HG03521 (cell line): ENCODE measurements around the gene SLC12A7.

ENCODE experiments used
- ATAC-seq: cut with Tn5 transposase; IDR thresholded peaks from one replicate; pipeline ENCODE4 v1.9.1; 2021; ENCODE audit warnings: mild to moderate bottlenecking, moderate library complexity; ENCODE audit not compliant: unreplicated experiment

Gene SLC12A7

DNA sequence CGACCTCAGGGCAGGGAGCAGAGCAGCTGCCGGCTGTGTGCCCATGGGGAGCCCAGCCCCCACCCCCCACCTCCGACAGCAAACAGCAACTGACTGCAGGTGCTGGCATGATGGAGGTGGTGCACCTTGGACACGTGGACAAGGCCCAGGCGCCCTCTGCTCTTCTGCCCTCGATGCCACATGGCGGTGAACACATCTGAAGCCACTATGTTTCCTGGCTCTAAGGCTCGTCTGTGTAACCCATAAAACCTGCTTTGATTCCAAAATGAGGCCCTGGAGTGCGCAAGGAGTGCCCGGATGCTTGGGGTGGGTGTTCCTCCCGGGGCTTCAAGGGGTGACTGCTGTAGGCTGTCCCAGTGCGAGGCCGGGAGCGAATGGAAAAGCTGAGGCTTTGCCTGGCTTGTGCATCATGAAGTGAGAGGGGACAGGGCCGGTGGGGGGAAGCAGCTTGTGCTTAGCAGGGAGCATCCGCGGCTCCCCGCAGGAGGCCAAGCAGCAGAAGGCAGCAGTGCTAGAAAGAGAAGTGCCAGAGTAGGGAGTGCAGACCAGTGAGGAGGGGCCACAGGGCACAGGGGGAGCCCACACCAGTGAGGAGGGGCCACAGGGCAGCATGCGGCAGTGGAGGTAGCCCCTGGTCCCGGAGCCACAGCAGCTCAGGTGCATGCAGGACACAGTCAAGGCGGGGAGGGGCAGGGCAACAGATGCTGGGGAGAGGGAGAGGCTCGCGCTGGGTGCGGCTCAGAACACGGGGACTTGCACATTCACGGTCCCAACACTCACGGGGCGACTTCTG lies 73.2 kb downstream of the SLC12A7 start:
- ATAC-seq = no peak

- ATAC-seq = no peak
Measured at GRCh38 chr5:1037671-1038416, 74.0 kb downstream of the SLC12A7 start.

DNA sequence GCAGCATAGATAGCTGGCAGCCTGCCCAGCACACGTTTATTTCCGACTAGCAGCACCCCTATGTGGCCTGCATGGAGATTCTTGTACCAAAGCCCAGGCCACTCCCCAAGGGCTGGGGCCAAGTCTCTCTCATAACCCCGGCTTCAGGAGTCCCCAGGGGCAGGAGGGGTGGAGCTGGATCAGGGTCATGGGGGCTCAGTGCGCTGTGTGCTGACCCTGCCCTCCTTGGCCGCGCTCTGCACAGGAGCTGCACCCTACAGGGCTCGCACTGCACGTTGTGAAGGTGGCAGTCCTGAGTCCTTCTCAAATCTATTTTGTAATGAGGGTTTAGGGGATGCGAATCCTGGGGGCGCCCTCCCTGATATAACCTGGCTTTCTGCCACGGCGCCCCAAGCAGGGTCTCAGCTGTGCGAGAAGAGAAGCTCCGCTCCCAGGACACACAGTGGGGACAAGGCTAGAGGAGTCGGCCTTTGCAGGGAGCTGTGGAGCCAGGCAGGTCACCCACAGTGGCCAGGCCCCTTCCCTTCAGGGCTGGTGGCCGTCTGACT lies 74.7 kb downstream of the SLC12A7 start:
- ATAC-seq = no peak

GRCh38 chr5:1036504-1037122 lies 75.2 kb downstream of the SLC12A7 start:
- no peak for ATAC-seq

DNA sequence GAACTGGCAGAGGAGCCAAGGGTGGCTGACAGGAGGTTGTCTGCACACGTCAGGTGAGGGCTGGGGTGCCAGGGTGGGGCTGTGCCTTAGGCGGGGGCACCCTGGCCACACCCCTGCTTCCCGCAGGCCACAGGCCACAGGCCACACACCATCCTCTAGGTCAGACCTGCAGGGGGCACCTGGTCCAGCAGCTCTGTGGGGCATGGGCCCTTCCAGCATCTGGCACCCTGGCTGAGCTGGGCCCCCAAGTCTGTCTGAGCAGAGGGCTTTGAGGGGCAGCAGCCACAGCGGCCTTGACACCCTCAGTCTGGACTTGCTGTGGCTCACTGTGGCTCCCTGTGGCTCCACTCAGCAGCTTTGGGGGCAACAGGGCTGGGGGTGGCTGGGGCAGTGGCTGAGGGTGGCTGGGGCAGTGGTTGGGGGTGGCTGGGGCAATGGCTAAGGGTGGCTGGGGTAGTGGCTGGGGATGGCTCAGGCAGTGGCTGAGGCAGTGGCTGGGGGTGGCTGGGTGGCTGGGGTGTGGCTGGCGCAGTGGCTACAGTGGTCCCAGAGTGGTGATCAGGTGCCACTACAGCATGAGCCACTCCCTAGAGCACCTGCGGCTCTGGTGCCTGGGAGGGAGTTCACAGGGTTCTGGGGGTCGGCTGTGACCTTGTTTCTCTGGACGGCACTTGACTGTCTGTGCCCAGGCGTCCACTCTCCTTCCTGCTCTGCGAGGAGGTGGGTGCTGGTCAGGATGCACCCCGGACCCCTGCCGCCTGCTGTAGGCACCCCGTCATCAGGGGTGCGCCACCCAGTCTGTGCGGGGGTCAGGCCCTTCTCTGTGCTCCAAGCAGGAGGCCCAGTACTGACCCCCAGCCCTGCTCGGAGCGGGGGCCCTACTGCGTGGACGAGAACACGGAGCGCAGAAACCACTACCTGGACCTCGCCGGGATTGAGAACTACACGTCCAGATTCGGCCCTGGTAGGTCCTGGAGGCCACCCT lies 76.2 kb downstream of the SLC12A7 start:
- ATAC-seq = no peak

DNA sequence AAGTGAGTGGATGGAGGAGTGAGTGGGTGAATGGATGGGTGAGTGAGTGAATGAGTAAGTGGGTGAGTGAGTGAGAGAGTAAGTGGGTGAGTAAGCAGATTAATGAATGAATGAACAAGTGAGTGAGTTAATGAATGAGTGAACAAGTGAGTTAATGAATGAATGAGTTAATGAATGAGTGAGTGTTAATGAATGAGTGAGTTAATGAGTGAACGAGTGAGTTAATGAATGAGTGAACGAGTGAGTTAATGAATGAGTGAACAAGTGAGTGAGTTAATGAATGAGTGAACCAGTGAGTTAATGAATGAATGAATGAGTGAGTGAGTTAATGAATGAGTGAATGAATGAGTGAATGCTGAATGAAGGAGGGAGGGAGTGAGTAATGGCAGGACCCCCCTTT lies 76.9 kb downstream of the SLC12A7 start:
- no peak for ATAC-seq

DNA sequence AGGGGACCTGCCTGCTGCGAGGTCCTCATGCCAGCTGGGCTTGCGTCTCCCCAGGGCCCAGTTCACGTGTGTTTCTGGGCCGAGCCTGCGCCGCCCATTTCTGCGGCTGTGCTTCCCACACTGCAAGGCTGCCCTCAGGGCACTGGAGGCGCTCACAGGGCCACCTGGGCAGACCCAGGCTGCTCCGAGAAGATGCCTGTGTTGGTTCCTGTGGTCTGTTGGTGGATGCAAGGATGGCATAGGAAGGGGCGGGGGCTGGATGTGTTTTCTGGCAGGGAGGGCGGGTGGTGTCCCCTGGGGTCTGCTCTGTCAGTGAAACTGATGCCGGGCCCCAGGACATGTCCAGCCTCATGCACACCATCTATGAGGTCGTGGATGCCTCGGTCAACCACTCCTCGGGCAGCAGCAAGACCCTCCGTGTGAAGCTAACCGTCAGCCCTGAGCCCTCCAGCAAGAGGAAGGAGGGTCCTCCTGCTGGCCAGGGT lies 77.4 kb downstream of the SLC12A7 start:
- ATAC-seq = no peak

DNA sequence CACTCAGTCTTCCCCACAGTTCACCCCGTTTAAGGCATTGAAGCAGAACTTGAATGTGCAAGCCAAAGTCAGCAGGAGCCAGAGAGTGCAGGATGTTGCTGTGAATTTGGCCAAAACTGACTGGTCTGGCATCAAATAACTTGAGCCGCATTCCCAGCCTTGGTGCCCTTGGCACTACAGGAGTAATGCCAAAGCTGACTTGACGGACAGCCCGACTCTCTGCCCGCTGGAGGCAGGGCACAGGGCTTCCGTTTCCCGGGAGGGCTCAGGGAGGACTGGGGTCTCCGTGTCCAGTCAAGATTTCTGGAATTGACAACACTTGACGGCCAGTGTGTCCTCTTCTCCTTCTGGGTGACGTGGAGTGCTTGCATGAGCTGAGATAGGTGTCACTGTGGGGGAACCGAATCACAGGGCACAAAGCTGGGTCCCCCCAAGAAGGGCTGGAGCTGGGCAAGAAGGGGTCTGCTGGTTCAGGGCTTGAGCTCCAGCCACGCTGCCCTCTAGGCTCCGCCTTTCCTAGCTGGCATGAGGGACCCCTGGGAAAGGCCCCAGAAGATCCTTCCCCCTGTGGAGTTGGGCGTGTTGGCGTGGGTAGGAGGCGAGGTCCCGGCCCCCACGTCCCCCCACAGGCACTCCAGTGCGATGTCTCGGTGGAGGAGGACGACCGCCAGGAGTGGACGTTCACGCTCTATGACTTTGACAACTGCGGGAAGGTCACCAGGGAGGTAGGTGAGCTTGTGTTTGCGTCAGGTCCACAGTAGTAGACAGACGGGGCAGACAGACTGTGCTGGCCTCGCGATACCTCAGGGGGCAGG lies 78.0 kb downstream of the SLC12A7 start:
- ATAC-seq = no peak

- ATAC-seq = no peak
Measured at GRCh38 chr5:1033178-1033577, 78.7 kb downstream of the SLC12A7 start.

DNA sequence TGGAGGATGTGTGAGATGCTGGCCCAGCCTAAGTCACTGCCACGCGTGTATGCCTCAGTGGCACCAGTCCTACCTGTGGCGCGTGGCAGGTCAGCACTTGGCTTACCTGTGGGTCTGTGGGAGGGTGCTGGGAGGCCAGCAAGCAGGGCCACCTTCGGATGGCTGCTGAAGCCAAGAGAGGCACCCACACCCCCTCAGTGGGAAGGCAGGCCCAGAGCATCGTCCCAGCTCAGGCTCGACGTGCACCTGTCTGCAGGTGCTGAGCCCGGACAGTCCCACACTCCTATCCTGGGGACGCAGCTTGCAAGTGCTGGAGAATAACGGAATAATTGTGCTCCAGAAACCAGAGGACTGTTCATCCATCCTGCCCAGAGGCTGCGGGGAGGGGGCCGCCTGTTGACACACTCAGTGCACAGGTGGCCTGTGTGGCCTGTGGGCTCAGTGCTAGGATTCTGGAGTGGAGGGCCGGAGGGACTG lies 79.3 kb downstream of the SLC12A7 start:
- ATAC-seq = no peak

- ATAC-seq = no peak
Measured at GRCh38 chr5:1032011-1032410, 79.9 kb downstream of the SLC12A7 start.

DNA sequence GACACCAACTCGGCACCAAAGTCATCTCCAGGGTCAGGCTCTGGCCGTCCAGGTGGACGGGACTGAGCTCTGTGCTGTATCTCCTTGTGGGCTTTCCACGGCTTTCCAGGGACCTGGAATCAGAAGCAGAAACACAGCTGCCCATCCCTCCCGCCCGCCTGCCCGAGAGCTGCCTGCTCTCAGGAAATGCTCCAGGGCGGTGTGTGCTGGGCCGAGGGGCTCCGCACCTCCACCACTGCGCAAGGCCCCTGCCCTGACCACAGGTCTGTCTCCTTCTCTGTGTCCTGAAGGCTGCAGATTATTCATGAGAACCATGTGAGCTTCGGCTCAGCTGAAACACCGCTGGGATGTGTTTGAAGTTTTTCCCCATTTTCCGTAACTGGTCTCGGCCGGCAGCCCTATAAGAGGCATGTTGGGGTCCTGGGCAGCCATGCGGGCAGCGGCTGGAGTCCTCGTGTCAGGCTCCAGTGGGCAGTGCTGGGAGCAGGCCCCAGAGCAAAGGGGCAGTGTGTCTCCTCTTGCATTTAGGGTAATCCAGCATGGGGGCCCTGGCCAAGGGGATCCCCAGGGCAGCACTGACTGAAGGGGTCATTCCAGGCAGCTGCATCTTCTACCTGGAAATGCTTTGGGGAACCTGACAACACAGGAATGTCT lies 80.4 kb downstream of the SLC12A7 start:
- ATAC-seq = no peak

GRCh38 chr5:1030801-1031271 lies 81.0 kb downstream of the SLC12A7 start:
- no peak for ATAC-seq

- no peak for ATAC-seq
Measured at GRCh38 chr5:1029945-1030625, 81.8 kb downstream of the SLC12A7 start.

GRCh38 chr5:1029282-1029944 lies 82.5 kb downstream of the SLC12A7 start:
- no peak for ATAC-seq

GRCh38 chr5:1028481-1029281 lies 83.2 kb downstream of the SLC12A7 start:
- ATAC-seq = no peak
